HG03280 (cell line): ENCODE measurements around the gene ILK.
A peak's percentile ranks its signal among the peaks of the same experiment; 100 is the strongest.

Source experiments
- ATAC-seq: cut with Tn5 transposase; IDR thresholded peaks from one replicate; pipeline ENCODE4 v1.9.1; 2021; ENCODE audit warnings: mild to moderate bottlenecking, moderate library complexity; ENCODE audit not compliant: unreplicated experiment

ILK gene

DNA sequence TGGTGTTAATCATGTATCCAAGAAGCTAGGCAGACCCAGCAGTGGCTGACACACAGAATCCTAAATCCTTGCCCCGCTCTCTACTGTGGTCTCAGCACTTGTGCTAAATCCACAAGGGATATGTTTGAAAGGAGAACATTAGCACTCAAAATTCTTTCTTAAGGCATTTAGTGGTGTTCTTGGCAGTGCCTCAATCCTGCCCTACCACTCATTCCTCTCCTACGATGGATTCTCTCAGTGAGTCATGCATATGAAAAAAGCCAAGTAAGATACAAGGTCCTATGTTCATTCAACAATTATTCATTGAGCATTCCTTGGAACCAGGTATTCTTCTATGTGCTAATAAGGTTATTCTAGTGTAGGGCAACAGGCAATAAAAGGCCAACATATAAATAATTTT lies 31.4 kb upstream of the ILK start:
- ATAC-seq: no peak

GRCh38 chr11:6574816-6575715 lies 28.5 kb upstream of the ILK start:
- no peak for ATAC-seq

GRCh38 chr11:6576471-6577373 lies 26.9 kb upstream of the ILK start:
- no peak for ATAC-seq

- ATAC-seq: no peak
These were observed 25.4 kb upstream of the ILK start for GRCh38 chr11:6578134-6578533.

- ATAC-seq: no peak
These were observed 23.9 kb upstream of the ILK start for GRCh38 chr11:6579681-6580080.

- ATAC-seq: no peak
These were observed 20.0 kb upstream of the ILK start for GRCh38 chr11:6583584-6583983.

GRCh38 chr11:6584528-6584927 lies 19.0 kb upstream of the ILK start:
- no peak for ATAC-seq

- ATAC-seq: no peak
These were observed 16.9 kb upstream of the ILK start for GRCh38 chr11:6586434-6587359.

GRCh38 chr11:6587360-6587953 lies 16.1 kb upstream of the ILK start:
- ATAC-seq: no peak

DNA sequence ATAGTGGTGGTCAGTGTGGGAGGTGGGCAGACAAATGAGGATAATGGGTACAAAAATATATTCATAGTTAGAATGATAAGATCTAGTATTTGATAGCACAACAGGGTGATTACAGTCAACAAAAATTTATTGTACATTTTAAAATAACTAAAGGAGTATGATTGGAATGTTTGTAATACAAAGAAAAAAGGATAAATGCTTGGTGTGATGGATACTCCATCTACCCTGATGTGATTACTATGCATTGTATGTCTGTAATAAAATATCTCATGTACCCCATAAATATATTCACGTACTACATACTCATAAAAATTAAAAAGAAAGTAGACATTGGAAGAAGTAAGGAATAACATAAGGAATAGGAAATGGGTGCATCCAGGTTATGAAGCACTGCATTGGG lies 15.6 kb upstream of the ILK start:
- no peak for ATAC-seq

GRCh38 chr11:6594142-6594768 lies 9.3 kb upstream of the ILK start:
- ATAC-seq: no peak

GRCh38 chr11:6596239-6596877 lies 7.2 kb upstream of the ILK start:
- ATAC-seq: no peak

DNA sequence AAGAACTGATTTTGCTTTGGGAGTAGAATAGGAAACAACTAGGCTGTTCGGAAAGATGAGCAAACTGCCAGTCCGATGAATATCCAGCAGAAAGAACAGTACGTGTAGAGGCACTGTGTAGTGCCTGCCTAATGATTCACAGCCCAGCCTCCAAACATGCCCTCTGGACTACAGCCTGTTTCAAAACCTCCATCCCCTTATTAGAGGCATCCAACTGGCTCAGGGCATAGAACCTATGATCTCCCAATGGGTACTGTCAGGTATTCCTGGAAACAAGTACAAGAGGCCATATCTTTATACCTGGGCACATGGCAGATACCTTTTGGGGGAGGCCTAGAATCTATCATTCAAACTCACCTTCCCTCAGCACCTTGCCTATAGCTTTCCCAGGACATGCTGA lies 5.0 kb upstream of the ILK start:
- ATAC-seq: no peak

DNA sequence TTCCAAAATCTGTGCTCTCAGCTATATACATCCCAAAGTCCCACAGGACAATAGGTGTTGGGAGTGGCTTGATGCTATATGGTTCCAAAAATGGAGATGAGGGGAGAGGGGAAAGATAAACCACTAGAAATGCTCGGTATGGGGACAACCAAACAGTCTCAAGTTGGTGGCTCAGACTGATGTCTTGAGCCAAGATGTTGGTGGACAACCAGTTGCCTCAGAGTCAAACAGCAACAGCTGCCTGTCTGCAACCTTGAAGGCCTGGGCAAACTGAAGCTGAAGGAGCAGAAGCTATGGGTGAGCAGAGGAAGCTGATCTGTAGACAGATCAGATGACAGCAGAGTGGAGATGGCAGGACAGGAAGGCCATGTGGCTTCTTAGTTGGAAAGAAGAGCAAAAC lies 4.1 kb upstream of the ILK start:
- ATAC-seq: no peak

DNA sequence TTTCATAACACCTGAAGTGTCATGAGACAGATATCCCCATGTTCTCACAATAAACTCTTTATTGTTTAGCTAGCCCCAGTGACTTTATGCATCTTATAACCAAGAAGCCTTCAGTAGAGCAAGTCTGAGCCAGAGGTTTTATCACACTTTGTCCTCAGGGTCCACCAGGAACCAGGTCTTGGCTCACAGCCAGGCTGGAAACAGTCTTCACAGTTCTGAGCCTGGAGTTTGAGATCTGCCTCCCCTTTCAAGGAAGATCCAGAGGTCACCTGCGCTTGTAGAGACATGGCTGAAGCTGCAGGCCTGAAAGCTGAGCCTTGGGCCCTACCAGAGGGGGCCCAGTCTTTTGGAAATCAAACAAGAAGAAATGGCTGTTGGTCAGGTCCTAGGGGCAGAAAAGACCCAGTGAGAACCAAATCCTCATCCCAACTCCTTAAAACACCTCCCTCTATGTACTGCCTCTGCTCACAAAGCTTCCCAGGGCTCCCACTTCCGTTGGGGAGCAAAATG lies 3.6 kb upstream of the ILK start:
- ATAC-seq: no peak

DNA sequence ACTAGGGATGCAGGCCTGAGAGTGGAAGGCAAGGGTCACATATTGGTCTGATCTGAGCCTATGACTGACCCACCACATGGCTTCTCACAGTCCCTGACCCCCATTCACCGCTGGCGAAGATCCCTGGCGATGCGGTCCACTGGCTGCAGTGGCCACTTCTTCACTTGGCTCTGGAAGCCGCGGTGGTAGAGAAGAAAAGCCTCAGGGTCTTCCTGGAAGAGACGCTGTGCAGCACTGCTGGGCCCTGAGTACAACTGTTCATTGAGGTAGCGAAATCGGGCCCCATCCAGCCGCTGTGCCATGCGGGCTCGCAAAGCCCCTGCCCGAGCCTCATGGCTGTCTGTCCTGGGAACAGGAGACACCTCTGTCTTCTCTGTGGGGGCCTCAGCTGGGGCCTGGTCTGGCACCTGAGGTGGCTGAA lies 2.5 kb upstream of the ILK start:
- no peak for ATAC-seq

DNA sequence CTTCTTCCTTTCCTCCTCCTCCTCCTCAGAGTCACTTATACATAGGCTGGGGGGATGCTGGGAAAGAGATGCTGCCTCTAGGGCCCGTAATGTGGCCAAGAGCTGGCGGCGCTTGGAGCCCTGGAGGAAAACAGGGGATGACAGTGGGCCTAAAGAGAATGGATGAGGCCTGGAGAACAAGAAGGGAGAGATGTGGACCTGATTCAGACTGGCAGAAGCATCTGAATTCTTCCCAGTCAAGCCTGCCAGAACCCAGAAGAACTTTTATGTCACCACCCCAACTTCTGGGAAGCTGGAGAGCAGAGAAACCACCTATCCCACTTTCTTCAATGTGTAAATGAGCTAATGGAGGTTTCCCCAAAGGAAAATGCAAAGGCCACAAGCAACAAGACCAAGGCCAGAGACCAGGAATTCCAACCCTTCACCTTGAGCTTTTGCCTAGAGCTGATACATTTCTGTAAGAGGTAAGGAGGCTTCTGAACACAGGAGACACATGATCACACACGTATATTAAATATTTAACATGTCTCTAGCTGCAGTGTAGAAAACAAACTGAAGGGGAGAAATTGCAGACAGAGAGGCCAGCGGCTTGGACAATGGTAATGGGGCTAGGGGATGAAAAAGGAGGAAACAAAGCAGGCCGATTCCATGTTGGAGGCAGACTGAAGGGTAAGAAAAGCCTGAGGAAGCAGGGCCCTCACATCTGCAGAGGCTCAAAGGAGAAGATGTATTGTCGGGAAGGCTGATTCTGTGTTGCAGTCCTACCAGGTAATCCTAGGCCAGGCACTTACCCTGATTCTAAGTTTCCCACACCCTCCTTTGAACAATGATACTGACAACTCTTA lies 1.3 kb upstream of the ILK start:
- ATAC-seq: no peak

DNA sequence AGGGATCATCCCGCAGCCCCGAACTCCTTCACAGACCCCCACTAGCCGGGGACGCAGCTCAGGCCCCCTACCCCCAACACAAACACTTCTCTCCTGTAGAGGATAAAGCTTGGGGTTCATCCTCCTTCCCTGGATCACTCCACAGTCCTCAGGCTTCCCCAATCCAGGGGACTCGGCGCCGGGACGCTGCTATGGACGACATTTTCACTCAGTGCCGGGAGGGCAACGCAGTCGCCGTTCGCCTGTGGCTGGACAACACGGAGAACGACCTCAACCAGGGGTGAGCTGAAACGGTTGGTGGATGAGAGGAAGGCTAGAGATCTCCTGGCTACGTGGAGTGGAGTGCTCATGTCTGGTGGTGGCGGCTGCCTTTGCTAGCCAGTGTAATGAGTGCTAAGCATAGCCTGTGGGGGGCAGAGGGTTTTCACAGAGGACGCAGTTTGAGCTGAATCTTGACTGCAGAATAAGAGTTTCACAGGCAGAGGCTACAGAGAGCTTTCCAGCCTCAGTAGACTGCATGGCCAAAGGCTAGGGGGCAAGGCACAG lies 580 bp downstream of the ILK start:
- ATAC-seq: peak; percentile 36
